BLaER1 (cell line): ENCODE measurements around the gene OR2J3.
"Not testable (repeated sequence)": the region's sequence is repeated elsewhere in the genome, so short reads cannot be mapped to it uniquely, and the experiment has no call there.

Experiments
- H3K27ac ChIP-seq: shearing (Covaris generic); formaldehyde crosslinking; 2 replicates; pipeline ENCODE4 v1.8.1; 2022
- H3K27me3 ChIP-seq: shearing (Covaris generic); formaldehyde crosslinking; 2 replicates; pipeline ENCODE4 v1.8.1; 2022
- H3K36me3 ChIP-seq: shearing (Covaris generic); formaldehyde crosslinking; 2 replicates; pipeline ENCODE4 v1.8.1; 2022
- H3K4me1 ChIP-seq: shearing (Covaris generic); formaldehyde crosslinking; 2 replicates; pipeline ENCODE4 v1.8.1; 2022
- H3K4me2 ChIP-seq: shearing (Covaris generic); formaldehyde crosslinking; 2 replicates; pipeline ENCODE4 v1.8.1; 2022
- H3K4me3 ChIP-seq: shearing (Covaris generic); formaldehyde crosslinking; 2 replicates; pipeline ENCODE4 v1.8.1; 2022
- H3K9ac ChIP-seq: shearing (Covaris generic); formaldehyde crosslinking; 2 replicates; pipeline ENCODE4 v1.8.1; 2022
- H3K9me3 ChIP-seq: shearing (Covaris generic); formaldehyde crosslinking; 2 replicates; pipeline ENCODE4 v1.8.1; 2022
- H4K20me1 ChIP-seq: shearing (Covaris generic); formaldehyde crosslinking; 2 replicates; pipeline ENCODE4 v1.8.1; 2022
- Cebpa-rat ChIP-seq: shearing (Covaris generic); IDR thresholded peaks from 2 replicates; pipeline ENCODE4 v1.8.1; 2022

The OR2J3 gene

DNA sequence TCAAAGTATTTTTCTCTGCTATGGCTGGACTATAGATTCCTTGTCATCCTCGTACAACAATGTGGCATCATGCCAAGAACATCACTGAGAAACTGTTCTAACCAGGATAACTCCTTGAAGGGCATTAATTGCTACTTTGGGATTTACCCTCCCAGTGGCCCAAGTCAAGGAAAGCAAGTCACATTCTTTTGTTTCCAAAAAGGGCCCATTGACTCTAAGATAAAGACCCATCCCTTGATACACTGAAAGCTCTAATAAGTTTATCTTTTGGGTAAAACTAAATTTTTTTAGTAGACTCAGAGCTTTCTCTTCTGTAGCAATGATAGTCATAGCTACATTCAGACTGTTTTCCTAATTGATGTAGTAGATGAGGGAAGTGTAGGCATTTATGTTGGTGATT, at the start of gene OR2J3:
Gene OR2J3, plus strand, starts transcription at position 301 of the 400 bp plus-strand sequence. CDS start 3,833 bp downstream, outside the sequence.
- TF ChIP-seq Cebpa-rat: no peak
- H3K27me3 ChIP-seq: no peaks in the 10 kb centered on the region

DNA sequence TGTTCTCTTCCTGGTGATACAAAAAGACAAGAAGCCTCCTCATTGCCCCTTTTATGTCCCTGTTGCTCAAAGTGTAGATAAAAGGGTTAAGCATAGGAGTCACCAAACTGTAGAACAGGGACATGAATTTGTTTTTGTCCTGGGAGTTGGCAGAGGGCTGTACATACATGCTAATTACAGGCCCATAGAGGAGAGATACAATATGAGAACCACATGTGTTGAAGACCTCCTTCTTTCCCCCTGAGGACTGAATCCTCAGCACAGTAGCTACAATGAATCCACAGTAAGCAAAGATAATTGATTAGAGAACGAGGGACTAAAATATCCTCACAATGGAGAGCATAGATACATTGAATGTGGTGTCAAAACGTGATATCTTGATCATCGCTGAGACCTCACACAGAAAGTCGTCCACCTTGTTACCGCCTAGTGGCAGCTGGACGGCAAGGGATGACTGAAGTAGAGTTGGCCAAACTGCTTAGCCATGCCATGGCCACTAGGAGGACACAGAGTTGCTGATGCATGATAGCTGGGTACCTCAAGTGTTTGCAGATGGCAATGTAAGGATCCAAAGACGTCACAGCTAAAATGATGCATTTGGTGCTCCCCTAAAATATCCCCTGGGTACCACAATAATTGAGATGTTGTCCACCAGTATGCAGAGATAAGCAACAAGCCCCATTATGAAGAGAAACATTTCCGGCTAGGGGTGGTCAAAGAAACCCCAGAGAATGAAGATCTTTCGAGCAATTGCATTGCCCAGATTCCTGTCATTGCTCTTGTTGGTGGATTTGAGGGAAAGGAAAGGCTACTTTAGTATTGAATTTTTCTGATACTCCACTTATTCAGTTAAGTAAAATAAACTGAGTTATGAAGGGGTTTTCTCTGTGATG, 35.8 kb upstream of the OR2J3 start:
- Histone ChIP-seq H3K4me3 (no peak overlapping the region), H3K4me2 (no peak overlapping the region), H3K4me1 (no peaks in the 10 kb centered on the region), H3K36me3 (no peaks in the 10 kb centered on the region), H3K9me3 (no peaks in the 10 kb centered on the region), H3K27ac (no peak overlapping the region), H4K20me1 (no peaks in the 10 kb centered on the region), H3K9ac (no peak overlapping the region), H3K27me3 (no peaks in the 10 kb centered on the region)
- no peak for TF ChIP-seq Cebpa-rat

More for the DNA sequence above, at the start of gene OR2J3:
- Histone ChIP-seq H3K4me2 (no peak within 1 kb of the TSS), H3K4me3 (no peak within 1 kb of the TSS), H4K20me1 (no peaks in the 10 kb centered on the region), H3K9me3 (no peaks in the 10 kb centered on the region), H3K36me3 (no peaks in the 10 kb centered on the region), H3K4me1 (no peaks in the 10 kb centered on the region), H3K27ac (no peak within 1 kb of the TSS), H3K9ac (no peak within 1 kb of the TSS)

DNA sequence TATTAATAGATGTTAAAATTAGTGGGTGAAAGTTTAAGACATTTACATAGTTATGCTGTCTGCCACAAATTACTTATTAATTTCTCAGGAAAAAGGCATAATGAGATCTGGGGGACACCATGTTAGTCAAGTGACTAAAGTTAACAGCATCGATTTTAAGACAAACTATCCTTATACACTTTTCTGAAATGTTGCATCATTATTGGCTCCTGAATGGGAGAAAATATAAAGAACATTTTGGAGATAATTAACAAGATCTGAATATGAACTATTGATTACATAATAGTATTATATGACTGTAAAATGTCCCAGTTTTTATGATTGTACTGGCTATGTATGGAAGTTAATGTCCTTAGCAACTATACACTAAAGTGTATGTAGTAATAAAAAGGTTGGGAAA, 28.7 kb upstream of the OR2J3 start:
- Histone ChIP-seq H3K27ac (no peak overlapping the region), H3K36me3 (no peaks in the 10 kb centered on the region), H3K9me3 (no peaks in the 10 kb centered on the region), H3K27me3 (no peaks in the 10 kb centered on the region), H3K4me2 (no peak overlapping the region), H3K4me1 (no peaks in the 10 kb centered on the region), H4K20me1 (no peaks in the 10 kb centered on the region), H3K4me3 (no peak overlapping the region), H3K9ac (no peak overlapping the region)
- no peak for TF ChIP-seq Cebpa-rat

DNA sequence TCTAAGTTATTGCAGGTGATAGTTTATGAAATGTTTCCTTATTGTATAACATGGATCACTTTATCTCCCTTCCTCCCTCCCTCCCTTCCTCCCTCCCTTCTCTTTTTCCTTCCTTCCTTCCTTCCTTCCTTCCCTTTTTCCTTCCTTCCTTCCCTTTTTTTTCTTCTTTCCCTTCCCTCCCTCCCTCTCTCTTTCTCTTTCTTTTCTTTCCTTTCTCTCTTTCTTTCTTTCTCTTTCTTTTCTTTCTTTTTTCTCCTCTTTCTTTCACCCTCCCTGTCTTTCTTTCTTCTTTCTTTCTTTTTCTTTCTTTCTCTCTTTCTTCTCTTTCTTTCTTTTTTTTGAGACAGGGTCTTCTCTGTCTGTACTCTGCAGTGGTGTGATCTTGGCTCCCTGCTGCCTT, 26.5 kb upstream of the OR2J3 start:
- no peak overlapping the region for H3K9ac ChIP-seq
- TF ChIP-seq Cebpa-rat: no peak
- no peaks in the 10 kb centered on the region for H4K20me1 ChIP-seq
- no peaks in the 10 kb centered on the region for H3K27me3 ChIP-seq
- H3K27ac ChIP-seq: no peak overlapping the region
- H3K4me3 ChIP-seq: no peak overlapping the region
- no peaks in the 10 kb centered on the region for H3K36me3 ChIP-seq
- no peaks in the 10 kb centered on the region for H3K9me3 ChIP-seq
- no peak overlapping the region for H3K4me2 ChIP-seq
- H3K4me1 ChIP-seq: no peaks in the 10 kb centered on the region

DNA sequence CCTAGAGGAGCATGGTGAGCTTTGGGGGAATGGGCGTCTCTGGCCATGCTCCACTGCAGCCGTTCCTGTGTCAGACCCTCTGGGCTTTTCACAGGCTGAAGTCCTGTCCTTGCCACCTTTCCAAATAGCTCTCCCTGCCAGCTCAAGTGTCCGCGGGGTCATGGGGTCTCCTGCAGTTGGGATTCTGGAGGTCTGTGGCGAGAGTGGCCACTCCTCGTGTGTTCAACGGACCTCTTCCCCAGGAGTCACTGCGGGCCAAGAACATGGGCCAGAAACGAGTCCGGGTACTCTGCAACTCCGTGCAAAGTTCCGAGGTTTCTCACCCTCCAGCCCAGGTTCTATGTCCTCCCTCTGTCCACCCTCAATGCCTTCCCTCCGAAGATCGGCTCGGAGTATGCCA, 25.4 kb upstream of the OR2J3 start:
- Histone ChIP-seq H3K9me3 (no peaks in the 10 kb centered on the region), H3K27ac (no peak overlapping the region), H3K4me1 (no peaks in the 10 kb centered on the region), H3K36me3 (no peaks in the 10 kb centered on the region), H3K9ac (no peak overlapping the region), H3K27me3 (no peaks in the 10 kb centered on the region), H3K4me2 (no peak overlapping the region), H4K20me1 (no peaks in the 10 kb centered on the region), H3K4me3 (no peak overlapping the region)
- TF ChIP-seq Cebpa-rat: no peak

DNA sequence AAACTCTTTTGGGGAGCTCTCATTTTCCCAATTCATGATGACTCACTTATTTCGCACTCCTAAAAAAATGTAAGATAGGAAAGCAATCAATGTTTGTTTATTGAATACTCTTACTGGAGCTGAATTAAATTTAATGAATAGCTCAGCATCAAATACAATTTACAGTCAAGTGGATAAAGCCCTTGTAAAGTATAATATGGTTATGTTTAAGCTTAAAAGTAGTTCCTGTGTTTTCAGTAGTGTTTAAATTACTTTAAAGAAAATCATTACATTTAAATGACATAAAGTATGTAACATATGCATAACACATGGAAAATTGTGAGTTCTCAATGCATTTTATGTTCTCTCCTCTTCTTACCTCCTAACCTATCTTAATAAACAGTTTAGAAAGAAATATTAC, 20.6 kb upstream of the OR2J3 start, which contains the start of gene OR2B3:
Gene OR2B3, minus strand, starts transcription at position 101 of the 400 bp plus-strand sequence. Its CDS starts 65 bp downstream, at position 36.
- H3K27ac ChIP-seq: no peak within 1 kb of the TSS
- no peaks in the 10 kb centered on the region for H3K9me3 ChIP-seq
- H3K4me2 ChIP-seq: no peak within 1 kb of the TSS
- H3K27me3 ChIP-seq: no peaks in the 10 kb centered on the region
- H3K36me3 ChIP-seq: no peaks in the 10 kb centered on the region
- H3K9ac ChIP-seq: no peak within 1 kb of the TSS
- no peaks in the 10 kb centered on the region for H4K20me1 ChIP-seq
- no peaks in the 10 kb centered on the region for H3K4me1 ChIP-seq
- TF ChIP-seq Cebpa-rat: no peak
- H3K4me3 ChIP-seq: no peak within 1 kb of the TSS

DNA sequence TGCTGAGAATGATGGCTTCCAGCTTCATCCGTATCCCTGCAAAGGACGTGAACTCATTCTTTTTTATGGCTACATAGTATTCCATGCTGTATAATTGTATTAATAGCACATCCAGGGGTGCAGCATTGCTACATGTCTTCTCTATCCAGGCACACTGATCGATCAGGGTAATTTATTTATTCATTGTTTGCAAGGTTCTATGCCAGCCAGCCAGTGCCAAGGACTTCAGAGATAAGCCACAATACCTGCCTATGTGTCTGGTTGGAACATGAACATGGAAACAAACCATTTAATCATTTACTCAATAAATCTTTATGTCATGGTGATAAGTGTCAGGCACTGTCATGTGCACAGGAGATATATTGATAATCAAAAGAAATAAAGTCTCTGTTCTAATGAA, 14.9 kb upstream of the OR2J3 start:
- Histone ChIP-seq H3K9me3 (no peaks in the 10 kb centered on the region), H4K20me1 (no peaks in the 10 kb centered on the region), H3K9ac (no peak overlapping the region), H3K4me2 (no peak overlapping the region), H3K4me1 (no peaks in the 10 kb centered on the region), H3K4me3 (no peak overlapping the region), H3K27ac (no peak overlapping the region), H3K36me3 (no peaks in the 10 kb centered on the region), H3K27me3 (no peaks in the 10 kb centered on the region)
- no peak for TF ChIP-seq Cebpa-rat

DNA sequence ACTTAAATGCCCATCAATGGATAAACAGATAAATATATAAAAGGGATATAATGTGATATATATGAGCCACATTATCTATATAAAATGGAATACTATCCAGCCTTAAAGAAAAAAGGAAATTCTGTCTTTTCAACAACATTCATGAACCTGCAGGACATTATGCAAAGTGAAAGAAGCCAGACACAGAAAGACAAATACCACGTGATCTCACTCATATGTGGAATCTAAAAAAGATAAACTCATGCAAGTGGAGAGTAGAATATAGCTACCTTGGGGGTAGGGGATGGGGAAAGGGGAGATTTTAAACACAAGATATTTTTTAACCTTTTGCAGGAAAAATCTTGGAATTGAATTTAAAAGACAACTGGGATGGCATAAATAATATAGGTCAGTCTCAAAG, 10.1 kb upstream of the OR2J3 start:
- Histone ChIP-seq H3K4me1 (no peaks in the 10 kb centered on the region), H3K9ac (no peak overlapping the region), H3K36me3 (no peaks in the 10 kb centered on the region), H4K20me1 (no peaks in the 10 kb centered on the region), H3K4me3 (no peak overlapping the region), H3K4me2 (no peak overlapping the region), H3K27ac (no peak overlapping the region), H3K9me3 (no peaks in the 10 kb centered on the region), H3K27me3 (no peaks in the 10 kb centered on the region)
- TF ChIP-seq Cebpa-rat: no peak

DNA sequence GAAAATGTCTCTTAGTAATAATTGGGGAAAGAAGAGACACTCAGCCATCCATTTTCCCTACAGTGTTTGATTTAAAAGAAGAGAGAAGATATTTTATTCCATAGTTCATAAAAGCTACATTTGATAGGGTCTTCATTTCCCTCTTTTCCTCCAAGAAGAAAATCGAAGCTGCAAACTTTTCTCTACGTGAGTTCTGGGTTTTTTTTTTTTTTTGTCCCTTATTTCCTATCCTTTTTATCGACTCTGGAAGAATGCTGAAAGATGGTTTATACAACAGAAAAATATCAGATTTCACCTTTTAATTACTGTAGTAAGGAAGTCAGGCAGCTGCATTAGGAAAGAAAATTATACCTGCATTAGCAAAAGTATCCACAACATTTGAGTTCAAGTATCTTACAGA, 8.7 kb upstream of the OR2J3 start, which contains the start of gene OR2J1:
Gene OR2J1, plus strand, starts transcription at position 301 of the 400 bp plus-strand sequence. CDS start 1,453 bp downstream, outside the sequence.
- no peak for TF ChIP-seq Cebpa-rat
- H3K27ac ChIP-seq: no peak within 1 kb of the TSS
- H3K27me3 ChIP-seq: no peaks in the 10 kb centered on the region
- H3K9ac ChIP-seq: no peak within 1 kb of the TSS
- H4K20me1 ChIP-seq: no peaks in the 10 kb centered on the region
- no peaks in the 10 kb centered on the region for H3K36me3 ChIP-seq
- H3K4me3 ChIP-seq: no peak within 1 kb of the TSS
- H3K4me2 ChIP-seq: no peak within 1 kb of the TSS
- no peaks in the 10 kb centered on the region for H3K9me3 ChIP-seq
- H3K4me1 ChIP-seq: no peaks in the 10 kb centered on the region

DNA sequence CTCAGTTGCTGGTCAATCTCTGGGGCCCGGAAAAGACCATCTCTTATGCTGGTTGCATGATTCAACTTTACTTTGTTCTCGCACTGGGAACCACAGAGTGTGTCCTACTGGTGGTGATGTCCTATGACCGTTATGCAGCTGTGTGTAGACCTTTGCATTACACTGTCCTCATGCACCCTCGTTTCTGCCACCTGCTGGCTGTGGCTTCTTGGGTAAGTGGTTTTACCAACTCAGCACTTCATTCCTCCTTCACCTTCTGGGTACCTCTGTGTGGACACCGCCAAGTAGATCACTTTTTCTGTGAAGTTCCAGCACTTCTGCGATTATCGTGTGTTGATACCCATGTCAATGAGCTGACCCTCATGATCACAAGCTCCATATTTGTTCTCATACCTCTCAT, 4.3 kb downstream of the OR2J3 start:
- Histone ChIP-seq H3K27ac (no peak overlapping the region), H3K4me1 (no peaks in the 10 kb centered on the region), H3K4me3 (no peak overlapping the region), H3K9ac (no peak overlapping the region), H3K27me3 (no peaks in the 10 kb centered on the region), H3K9me3 (no peaks in the 10 kb centered on the region), H4K20me1 (no peaks in the 10 kb centered on the region), H3K36me3 (no peaks in the 10 kb centered on the region), H3K4me2 (no peak overlapping the region)
- TF ChIP-seq Cebpa-rat: no peak

DNA sequence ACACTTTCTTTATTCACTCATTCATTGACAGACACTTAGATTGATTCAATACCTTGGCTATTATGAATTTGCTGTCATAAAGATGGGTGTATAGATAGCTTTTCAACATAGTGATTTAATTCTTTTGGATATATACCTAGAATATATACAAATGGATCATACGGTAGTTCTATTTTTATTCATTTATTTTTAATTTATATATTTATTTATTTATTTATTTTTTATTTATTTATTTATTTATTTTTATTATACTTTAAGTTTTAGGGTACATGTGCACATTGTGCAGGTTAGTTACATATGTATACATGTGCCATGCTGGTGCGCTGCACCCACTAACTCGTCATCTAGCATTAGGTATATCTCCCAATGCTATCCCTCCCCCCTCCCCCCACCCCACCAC, 7.1 kb downstream of the OR2J3 start:
- not testable (repeated sequence) for H3K4me1 ChIP-seq, H3K4me3 ChIP-seq, H4K20me1 ChIP-seq, H3K36me3 ChIP-seq, H3K27me3 ChIP-seq, H3K4me2 ChIP-seq, H3K9me3 ChIP-seq, H3K9ac ChIP-seq, H3K27ac ChIP-seq
